ENCODE data around the gene SMYD4.
A peak's percentile ranks its signal among the peaks of the same experiment; 100 is the strongest.

Gene SMYD4

DNA sequence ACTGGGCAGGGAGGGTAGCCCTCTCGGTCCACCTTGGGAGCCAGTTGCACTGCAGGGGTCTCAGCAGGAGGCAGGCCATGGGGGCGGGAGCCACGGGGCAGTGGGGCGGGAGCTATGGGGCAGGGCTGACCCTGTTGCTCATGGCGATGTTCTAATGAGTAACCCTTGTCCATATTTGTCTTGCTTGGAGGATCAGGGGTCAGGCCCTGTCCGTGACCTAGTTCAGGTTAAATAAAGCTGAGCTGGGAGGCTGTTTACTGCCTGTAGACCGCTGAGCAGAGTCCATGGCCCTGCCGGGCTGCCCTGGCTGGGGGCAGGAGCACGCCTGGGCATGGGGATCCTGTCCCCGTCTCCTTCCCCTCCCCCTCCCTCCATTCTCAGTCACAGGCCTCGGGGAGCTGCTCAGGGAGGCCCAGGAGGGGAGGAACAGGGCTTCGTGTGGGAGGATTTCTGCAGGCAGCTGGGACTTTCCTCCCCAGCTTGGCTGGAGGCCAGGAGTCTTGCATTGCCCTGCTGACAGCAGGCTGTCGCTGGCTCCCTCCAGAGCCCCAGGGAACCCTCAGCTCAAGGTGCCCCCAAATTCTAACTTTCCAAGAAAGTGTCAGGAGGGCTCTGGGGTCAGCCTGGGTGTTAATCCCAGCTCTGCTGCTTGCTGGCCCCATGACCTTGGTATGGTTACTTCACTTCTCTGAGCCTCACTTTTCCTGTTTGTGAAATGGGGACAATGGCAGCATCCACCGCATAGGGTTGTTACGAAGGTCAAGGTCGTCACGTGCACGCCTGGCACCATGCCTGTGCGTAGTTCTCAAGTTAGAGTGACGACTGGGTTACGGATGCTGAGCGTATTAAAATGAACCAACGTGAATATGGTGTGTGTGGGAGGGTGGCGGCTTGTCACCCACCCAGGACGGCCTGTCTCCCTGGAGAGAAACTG, 93.1 kb downstream of the SMYD4 start:
- no peak overlapping the region for H3K27ac ChIP-seq (ENCODE audit: low read length)
- no peak overlapping the region for H3K4me3 ChIP-seq (ENCODE audit: low read depth in 1 of 2, low read length in 2 of 2)
- H3K27me3 ChIP-seq (ENCODE audit: low read depth, low read length) = no peaks in the 10 kb centered on the region
- H3K36me3 ChIP-seq (ENCODE audit: control insufficient read depth in 1 of 2, insufficient read depth in 2 of 2, low read length in 2 of 2) = peaks cover 0 to 46% of the 10 kb centered on the region in 2 donors
- H3K9me3 ChIP-seq (ENCODE audit: control insufficient read depth in 1 of 2, low read length in 2 of 2) = no peaks in the 10 kb centered on the region
- H3K4me1 ChIP-seq (ENCODE audit: control insufficient read depth in 1 of 2, insufficient read depth in 2 of 2, low read length in 2 of 2) = peaks cover 0 to 12% of the 10 kb centered on the region in 2 donors

DNA sequence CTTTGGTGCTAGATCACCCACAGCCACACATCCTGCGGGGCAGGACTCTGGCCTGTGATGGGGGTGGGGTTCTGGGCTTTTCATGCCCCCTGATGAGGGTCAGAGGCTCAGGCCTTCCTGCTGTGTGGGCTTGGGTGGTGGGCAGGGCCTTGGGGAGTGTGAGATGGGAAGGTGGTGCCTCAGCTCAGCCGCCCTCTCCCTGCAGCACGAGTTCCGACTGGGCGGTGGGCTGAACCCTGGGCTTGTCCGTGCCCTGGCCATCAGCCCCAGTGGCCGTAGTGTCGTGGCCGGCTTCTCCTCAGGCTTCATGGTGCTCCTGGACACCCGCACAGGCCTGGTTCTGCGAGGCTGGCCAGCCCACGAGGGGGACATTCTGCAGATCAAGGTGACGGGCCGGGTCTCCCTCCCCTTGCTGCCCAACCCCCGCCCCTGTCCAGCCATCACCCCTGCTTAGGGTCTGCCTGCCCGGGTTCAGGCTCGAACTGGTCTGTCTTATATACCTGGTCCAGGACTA, 93.8 kb downstream of the SMYD4 start:
- peaks cover 0 to 46% of the 10 kb centered on the region in 2 donors for H3K36me3 ChIP-seq (ENCODE audit: control insufficient read depth in 1 of 2, insufficient read depth in 2 of 2, low read length in 2 of 2)
- no peak overlapping the region for H3K27ac ChIP-seq (ENCODE audit: low read length)

DNA sequence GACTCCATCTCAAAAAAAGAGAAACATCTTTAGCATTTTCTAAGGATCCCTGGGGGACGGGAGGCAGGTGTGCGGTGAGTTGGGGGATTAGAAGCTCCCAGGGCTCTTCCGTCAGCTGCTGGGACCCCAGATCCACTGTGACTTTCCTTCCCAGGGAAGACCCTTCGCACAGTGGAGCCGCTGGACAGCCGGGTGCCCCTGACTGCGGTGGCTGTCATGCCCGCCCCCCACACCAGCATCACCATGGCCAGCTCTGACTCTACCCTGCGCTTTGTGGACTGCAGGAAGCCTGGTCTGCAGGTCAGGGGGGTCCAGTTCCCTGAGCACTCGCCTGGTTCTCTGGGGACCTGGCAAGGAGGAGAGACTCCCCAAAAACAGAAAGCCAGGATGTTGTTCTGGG, 94.3 kb downstream of the SMYD4 start:
- Histone ChIP-seq H3K27ac (ENCODE audit: low read length) (no peak overlapping the region), H3K4me1 (ENCODE audit: control insufficient read depth in 1 of 2, insufficient read depth in 2 of 2, low read length in 2 of 2) (peaks cover 0 to 12% of the 10 kb centered on the region in 2 donors), H3K4me3 (ENCODE audit: low read depth in 1 of 2, low read length in 2 of 2) (no peak overlapping the region), H3K36me3 (ENCODE audit: control insufficient read depth in 1 of 2, insufficient read depth in 2 of 2, low read length in 2 of 2) (peaks cover 0 to 50% of the 10 kb centered on the region in 2 donors), H3K27me3 (ENCODE audit: low read depth, low read length) (no peaks in the 10 kb centered on the region), H3K9me3 (ENCODE audit: control insufficient read depth in 1 of 2, low read length in 2 of 2) (no peaks in the 10 kb centered on the region)

More for the DNA sequence above, 93.8 kb downstream of the SMYD4 start:
- Histone ChIP-seq H3K9me3 (ENCODE audit: control insufficient read depth in 1 of 2, low read length in 2 of 2) (no peaks in the 10 kb centered on the region), H3K4me3 (ENCODE audit: low read depth in 1 of 2, low read length in 2 of 2) (no peak overlapping the region), H3K27me3 (ENCODE audit: low read depth, low read length) (no peaks in the 10 kb centered on the region), H3K4me1 (ENCODE audit: control insufficient read depth in 1 of 2, insufficient read depth in 2 of 2, low read length in 2 of 2) (peaks cover 0 to 12% of the 10 kb centered on the region in 2 donors)

DNA sequence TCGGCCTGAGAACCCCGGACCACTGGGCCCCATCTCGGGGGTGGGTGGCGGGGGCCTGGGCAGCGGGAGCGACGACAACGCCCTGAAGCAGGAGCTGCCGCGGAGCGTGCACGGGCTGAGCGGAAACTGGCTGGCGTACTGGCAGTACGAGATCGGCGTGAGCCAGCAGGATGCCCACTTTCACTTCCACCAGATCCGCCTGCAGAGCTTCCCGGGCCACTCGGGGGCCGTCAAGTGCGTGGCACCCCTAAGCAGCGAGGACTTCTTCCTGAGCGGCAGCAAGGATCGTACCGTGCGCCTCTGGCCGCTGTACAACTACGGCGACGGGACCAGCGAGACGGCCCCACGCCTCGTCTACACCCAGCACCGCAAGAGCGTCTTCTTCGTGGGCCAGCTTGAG, 95.9 kb downstream of the SMYD4 start:
- H3K36me3 ChIP-seq (ENCODE audit: control insufficient read depth in 1 of 2, insufficient read depth in 2 of 2, low read length in 2 of 2) = peaks cover 0 to 51% of the 10 kb centered on the region in 2 donors
- H3K27ac ChIP-seq (ENCODE audit: low read length) = no peak overlapping the region
- H3K27me3 ChIP-seq (ENCODE audit: low read depth, low read length) = no peaks in the 10 kb centered on the region
- H3K4me1 ChIP-seq (ENCODE audit: control insufficient read depth in 1 of 2, insufficient read depth in 2 of 2, low read length in 2 of 2) = peaks cover 0 to 12% of the 10 kb centered on the region in 2 donors
- H3K9me3 ChIP-seq (ENCODE audit: control insufficient read depth in 1 of 2, low read length in 2 of 2) = no peaks in the 10 kb centered on the region
- no peak overlapping the region for H3K4me3 ChIP-seq (ENCODE audit: low read depth in 1 of 2, low read length in 2 of 2)

DNA sequence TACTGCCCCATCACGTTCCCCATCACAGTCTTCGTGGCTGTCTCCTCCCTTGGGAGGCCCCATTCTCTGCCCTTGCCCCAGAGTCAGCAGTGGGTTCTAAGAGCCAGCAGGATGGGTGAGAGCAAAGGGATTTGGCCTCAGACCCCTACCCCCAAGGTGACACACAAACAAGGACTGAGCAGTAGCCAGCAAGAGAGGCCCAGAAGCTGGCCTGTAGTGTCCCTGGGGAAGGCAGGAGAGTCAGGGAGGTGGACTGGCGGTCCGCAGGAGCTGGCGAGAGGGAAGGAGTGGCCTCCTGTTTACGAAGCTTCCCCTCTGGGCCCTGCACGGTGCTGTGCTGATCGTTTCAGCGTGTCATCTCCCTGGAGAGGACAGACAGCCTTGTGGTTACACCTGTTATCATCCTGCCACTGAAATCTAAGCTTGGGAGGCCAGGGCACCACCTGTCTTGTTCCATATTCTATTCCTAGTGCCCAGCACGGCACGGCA, 96.8 kb downstream of the SMYD4 start:
- Histone ChIP-seq H3K27ac (ENCODE audit: low read length) (no peak overlapping the region), H3K9me3 (ENCODE audit: control insufficient read depth in 1 of 2, low read length in 2 of 2) (no peaks in the 10 kb centered on the region), H3K36me3 (ENCODE audit: control insufficient read depth in 1 of 2, insufficient read depth in 2 of 2, low read length in 2 of 2) (peaks cover 0 to 52% of the 10 kb centered on the region in 2 donors), H3K4me1 (ENCODE audit: control insufficient read depth in 1 of 2, insufficient read depth in 2 of 2, low read length in 2 of 2) (peaks cover 0 to 12% of the 10 kb centered on the region in 2 donors), H3K4me3 (ENCODE audit: low read depth in 1 of 2, low read length in 2 of 2) (no peak overlapping the region), H3K27me3 (ENCODE audit: low read depth, low read length) (no peaks in the 10 kb centered on the region)

DNA sequence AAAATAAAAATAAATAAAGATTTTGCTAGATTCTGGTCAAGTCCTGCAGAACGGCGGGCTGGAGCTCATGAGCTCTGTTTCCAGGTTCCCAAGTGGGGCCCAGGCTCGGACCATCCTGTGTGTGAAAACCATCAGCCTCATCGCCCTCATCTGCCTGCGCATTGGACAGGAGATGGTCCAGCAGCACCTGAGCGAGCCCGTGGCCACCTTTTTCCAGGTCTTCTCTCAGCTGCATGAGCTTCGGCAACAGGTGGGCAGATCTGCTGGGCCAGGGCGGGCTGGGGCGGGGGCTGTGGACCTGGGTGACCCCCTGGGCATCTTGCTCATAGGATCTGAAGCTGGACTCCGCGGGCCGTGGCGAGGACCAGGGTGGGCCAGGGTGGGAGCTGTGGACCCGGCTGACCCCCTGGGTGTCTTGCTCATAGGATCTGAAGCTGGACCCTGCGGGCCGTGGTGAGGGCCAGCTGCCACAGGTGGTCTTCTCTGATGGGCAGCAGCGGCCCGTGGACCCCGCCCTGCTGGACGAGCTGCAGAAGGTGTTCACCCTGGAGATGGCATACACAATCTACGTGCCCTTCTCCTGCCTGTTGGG, 97.4 kb downstream of the SMYD4 start:
- Histone ChIP-seq H3K9me3 (ENCODE audit: control insufficient read depth in 1 of 2, low read length in 2 of 2) (no peaks in the 10 kb centered on the region), H3K27me3 (ENCODE audit: low read depth, low read length) (no peaks in the 10 kb centered on the region), H3K4me1 (ENCODE audit: control insufficient read depth in 1 of 2, insufficient read depth in 2 of 2, low read length in 2 of 2) (peaks cover 0 to 12% of the 10 kb centered on the region in 2 donors), H3K36me3 (ENCODE audit: control insufficient read depth in 1 of 2, insufficient read depth in 2 of 2, low read length in 2 of 2) (peaks cover 0 to 52% of the 10 kb centered on the region in 2 donors), H3K4me3 (ENCODE audit: low read depth in 1 of 2, low read length in 2 of 2) (no peak overlapping the region), H3K27ac (ENCODE audit: low read length) (no peak overlapping the region)

DNA sequence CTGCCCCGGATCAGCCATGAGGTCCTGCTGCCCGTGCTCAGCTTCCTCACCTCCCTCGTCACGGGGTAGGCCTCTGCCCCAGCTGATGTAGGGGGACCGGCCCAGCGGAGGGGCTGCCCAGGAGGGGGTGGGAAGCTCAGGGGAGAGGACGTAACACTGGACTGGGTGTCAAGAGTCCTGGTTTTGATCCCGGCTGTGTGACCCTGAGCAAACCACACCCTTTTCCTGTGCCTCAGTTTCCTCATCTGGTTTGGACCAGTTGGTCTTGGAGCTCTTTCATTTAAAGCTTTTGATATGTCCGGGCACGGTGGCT, 98.6 kb downstream of the SMYD4 start:
- Histone ChIP-seq H3K27ac (ENCODE audit: low read length) (no peak overlapping the region), H3K27me3 (ENCODE audit: low read depth, low read length) (no peaks in the 10 kb centered on the region), H3K9me3 (ENCODE audit: control insufficient read depth in 1 of 2, low read length in 2 of 2) (no peaks in the 10 kb centered on the region), H3K4me1 (ENCODE audit: control insufficient read depth in 1 of 2, insufficient read depth in 2 of 2, low read length in 2 of 2) (peaks cover 0 to 14% of the 10 kb centered on the region in 2 donors), H3K4me3 (ENCODE audit: low read depth in 1 of 2, low read length in 2 of 2) (no peak overlapping the region), H3K36me3 (ENCODE audit: control insufficient read depth in 1 of 2, insufficient read depth in 2 of 2, low read length in 2 of 2) (peaks cover 0 to 58% of the 10 kb centered on the region in 2 donors)

DNA sequence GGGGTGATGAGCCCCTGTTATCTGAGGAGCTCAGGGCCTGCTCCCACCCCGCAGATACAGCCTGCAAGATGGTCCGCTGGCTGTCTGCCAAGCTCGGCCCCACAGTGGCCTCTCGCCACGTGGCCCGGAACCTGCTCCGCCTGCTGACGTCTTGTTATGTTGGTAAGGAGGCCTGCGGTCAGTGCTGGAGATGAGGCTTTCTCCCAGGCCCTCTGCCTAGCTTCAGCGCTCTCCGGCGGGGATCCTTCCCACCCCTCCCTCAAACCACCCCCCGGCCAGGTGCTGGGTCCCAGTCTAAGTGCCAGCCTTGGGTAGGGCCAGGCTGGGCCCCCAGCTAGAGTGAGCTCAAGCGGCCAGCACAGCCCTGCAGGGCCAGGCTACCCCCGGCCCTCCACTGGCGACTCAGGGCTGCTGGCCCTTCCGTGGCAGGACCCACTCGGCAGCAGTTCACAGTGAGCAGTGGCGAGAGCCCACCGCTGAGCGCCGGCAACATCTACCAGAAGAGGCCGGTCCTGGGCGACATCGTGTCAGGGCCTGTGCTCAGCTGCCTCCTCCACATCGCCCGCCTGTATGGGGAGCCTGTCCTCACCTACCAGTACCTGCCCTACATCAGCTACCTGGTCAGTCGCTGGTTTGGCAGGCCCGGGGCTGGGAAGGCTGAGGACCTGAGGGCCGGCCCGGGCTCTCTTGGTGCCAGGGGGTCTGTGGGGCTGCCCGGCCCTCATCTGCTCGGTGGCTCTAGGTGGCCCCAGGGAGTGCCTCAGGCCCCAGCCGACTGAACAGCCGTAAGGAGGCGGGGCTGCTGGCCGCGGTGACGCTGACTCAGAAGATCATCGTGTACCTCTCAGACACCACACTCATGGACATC, 99.1 kb downstream of the SMYD4 start:
- peaks cover 0 to 16% of the 10 kb centered on the region in 2 donors for H3K4me1 ChIP-seq (ENCODE audit: control insufficient read depth in 1 of 2, insufficient read depth in 2 of 2, low read length in 2 of 2)
- H3K36me3 ChIP-seq (ENCODE audit: control insufficient read depth in 1 of 2, insufficient read depth in 2 of 2, low read length in 2 of 2) = peaks cover 0 to 60% of the 10 kb centered on the region in 2 donors
- peak overlapping the region; percentile 39 for H3K27ac ChIP-seq (ENCODE audit: low read length)
- no peaks in the 10 kb centered on the region for H3K9me3 ChIP-seq (ENCODE audit: control insufficient read depth in 1 of 2, low read length in 2 of 2)
- H3K27me3 ChIP-seq (ENCODE audit: low read depth, low read length) = no peaks in the 10 kb centered on the region
- peak overlapping the region in 1 of 2 donors; percentile 12 for H3K4me3 ChIP-seq (ENCODE audit: low read depth in 1 of 2, low read length in 2 of 2)

DNA sequence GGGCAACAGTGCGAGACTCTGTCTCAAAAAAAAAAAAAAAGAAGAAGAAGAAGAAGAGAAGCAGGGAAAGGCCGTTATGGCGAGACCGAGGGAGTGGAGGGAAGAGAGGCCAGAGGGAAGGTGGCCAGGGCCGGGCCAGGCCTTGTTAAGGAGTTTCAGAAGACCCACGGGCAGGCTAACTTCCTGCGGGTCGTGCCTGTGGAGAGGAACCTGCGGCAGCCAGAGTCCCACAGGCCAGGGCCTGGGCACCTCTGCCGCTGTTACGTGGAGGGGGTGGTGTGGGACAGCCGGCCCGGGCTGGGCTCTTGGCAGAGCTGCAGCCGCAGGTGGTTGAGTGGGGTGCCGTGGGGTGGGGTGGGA, 99.8 kb downstream of the SMYD4 start:
- H3K27me3 ChIP-seq (ENCODE audit: low read depth, low read length) = no peaks in the 10 kb centered on the region
- H3K4me3 ChIP-seq (ENCODE audit: low read depth in 1 of 2, low read length in 2 of 2) = no peak overlapping the region
- H3K27ac ChIP-seq (ENCODE audit: low read length) = no peak overlapping the region
- no peaks in the 10 kb centered on the region for H3K9me3 ChIP-seq (ENCODE audit: control insufficient read depth in 1 of 2, low read length in 2 of 2)
- peaks cover 0 to 53% of the 10 kb centered on the region in 2 donors for H3K36me3 ChIP-seq (ENCODE audit: control insufficient read depth in 1 of 2, insufficient read depth in 2 of 2, low read length in 2 of 2)
- peaks cover 0 to 22% of the 10 kb centered on the region in 2 donors for H3K4me1 ChIP-seq (ENCODE audit: control insufficient read depth in 1 of 2, insufficient read depth in 2 of 2, low read length in 2 of 2)
